ENCODE data around the gene SYT1. TPM values are rescaled to one million over a fixed set of nuclear protein-coding genes. Genes with fewer than 3 reads are reported as not detected.
A peak's percentile ranks its signal among the peaks of the same experiment; 100 is the strongest.

Gene SYT1
- total and polyA plus RNA-seq, 2 of the 4 experiments (the other 2 are of a cell fraction) = 2.8 to 3.0 TPM

GRCh38 chr12:78887444-78887843, 22.9 kb downstream of the SYT1 start:
- Histone ChIP-seq H3K23ac (ENCODE audit: low read depth, low read length) (no peak overlapping the region), H3K56ac (ENCODE audit: extremely low read depth, insufficient read depth, low read length) (no peak overlapping the region), H2BK20ac (ENCODE audit: low read depth, low read length) (0 out of 2 replicates have a peak overlapping the region, but pooled peaks have one; percentile 61), H4K91ac (ENCODE audit: insufficient read depth, low read depth, low read length) (no peak overlapping the region), H3K4me1 (ENCODE audit: control insufficient read depth, insufficient read depth, low read length) (no peaks in the 10 kb centered on the region), H3K4me2 (ENCODE audit: low read depth, low read length) (no peak overlapping the region), H2BK5ac (ENCODE audit: low read depth, low read length, poor library complexity, severe bottlenecking) (no peak overlapping the region), H4K5ac (ENCODE audit: low read depth, low read length) (no peak overlapping the region), H3K36me3 (ENCODE audit: control insufficient read depth, insufficient read depth, low read length) (no peaks in the 10 kb centered on the region), H3K27ac (ENCODE audit: insufficient read depth, low read length) (no peak overlapping the region), H2AFZ (replicated peaks; ENCODE audit: low read length, poor library complexity) (no peak overlapping the region), H2BK15ac (ENCODE audit: low read depth, low read length) (no peak overlapping the region), H2BK120ac (ENCODE audit: low read depth, low read length) (peak overlapping the region; percentile 16; the same call in 1 of the 2 replicates), H3K9ac (ENCODE audit: low read depth, low read length) (no peak overlapping the region), H3K18ac (ENCODE audit: low read depth, low read length) (no peak overlapping the region), H3K27me3 (ENCODE audit: control insufficient read depth, insufficient read depth, low read length) (no peaks in the 10 kb centered on the region), H3K9me3 (ENCODE audit: control insufficient read depth, insufficient read depth, low read length) (no peaks in the 10 kb centered on the region), H3K4ac (ENCODE audit: low read depth, low read length) (no peak overlapping the region), H2AK5ac (ENCODE audit: low read depth, low read length) (no peak overlapping the region; the same call in 1 of the 2 replicates), H4K8ac (ENCODE audit: low read depth in 2 of 2, low read length in 2 of 2) (no peak overlapping the region), H4K20me1 (ENCODE audit: insufficient read depth, low read length) (no peaks in the 10 kb centered on the region), H3K4me3 (ENCODE audit: insufficient read depth, low read depth, low read length) (no peak overlapping the region), H3K79me1 (ENCODE audit: low read depth in 1 of 2, low read length in 2 of 2) (no peaks in the 10 kb centered on the region), H3K9me1 (ENCODE audit: insufficient read depth, low read length) (no peaks in the 10 kb centered on the region), H2AK9ac (replicated peaks; ENCODE audit: low read depth, low read length, poor library complexity) (no peak overlapping the region), H3K14ac (replicated peaks; ENCODE audit: low read depth, low read length) (no peak overlapping the region)
- ATAC-seq (ENCODE audit: low read depth) (no peak), DNase-seq (no peak)
- in situ Hi-C loops (cut with MboI; ENCODE audit: low sequenced_read_pairs) (no loop called here), intact Hi-C loops (cut with micrococcal nuclease) (no loop called here), dilution Hi-C loops (cut with HindIII; ENCODE audit: low sequenced_read_pairs, unreplicated experiment) (no loop called here)
- TF ChIP-seq RFX5 (IDR thresholded peaks at IDR 0.05; ENCODE audit: low read depth, low read length) = no peak
- TF ChIP-seq MAZ (IDR thresholded peaks at IDR 0.05; ENCODE audit: borderline replicate concordance, low read depth, low read length) = no peak
- TF ChIP-seq FOS (IDR thresholded peaks at IDR 0.05; ENCODE audit: low read depth, low read length) = no peak
- no peak for TF ChIP-seq MAFK (IDR thresholded peaks at IDR 0.05; ENCODE audit: low read depth, low read length)
- no peak for TF ChIP-seq POLR2A (IDR thresholded peaks at IDR 0.05; ENCODE audit: low read depth, low read length)
- TF ChIP-seq CTCF (conservative IDR thresholded peaks at IDR 0.05; ENCODE audit: low read depth, low read length) = no peak
- TF ChIP-seq NFE2L2 (IDR thresholded peaks at IDR 0.05; ENCODE audit: low read depth, low read length) = no peak
- no peak for TF ChIP-seq BHLHE40 (IDR thresholded peaks at IDR 0.05; ENCODE audit: low read depth, low read length)
- no peak for TF ChIP-seq MXI1 (IDR thresholded peaks at IDR 0.05; ENCODE audit: borderline replicate concordance, low read depth, low read length)
- TF ChIP-seq CHD1 (IDR thresholded peaks at IDR 0.05; ENCODE audit: low read depth, low read length) = no peak
- no peak for TF ChIP-seq SMC3 (IDR thresholded peaks at IDR 0.05; ENCODE audit: low read depth, low read length)
- TF ChIP-seq RAD21 (IDR thresholded peaks at IDR 0.05; ENCODE audit: low read length) = no peak
- ChIA-PET POLR2A (ENCODE audit: unreplicated experiment) (no interaction called here), CTCF (interaction anchor here (0.6 kb wide), 1 partner anchor 1299 kb away, joined by 5 read pairs; no protein-coding TSS in a partner anchor)
- WGBS, 2 experiments (ENCODE audit: extremely low coverage in 2 of 2, insufficient read length in 1 of 2) = no CpG with 5 or more reads among the region's 3 CpGs
- BruUV-seq (replicated peaks) = no TSS peak
